K562 (cell line): ENCODE results near the gene ZBTB43. TPM values are rescaled to one million over a fixed set of nuclear protein-coding genes. Genes with fewer than 3 reads are reported as not detected.

Source experiments
- E2F8 ChIP-seq: fragments of 450-650 bp; IDR thresholded peaks from 2 replicates; pipeline ENCODE4 v1.7.1; 2018; ENCODE audit warnings: mild to moderate bottlenecking, low read depth; ENCODE audit not compliant: partially characterized antibody
- KLF10 ChIP-seq: fragments of 250-450 bp; sonication (Bioruptor Pico); IDR thresholded peaks from 2 replicates; pipeline ENCODE4 v1.6.1; 2021; ENCODE audit warnings: matching md5 sums
- MAFF ChIP-seq: IDR thresholded peaks from 2 replicates; pipeline ENCODE4 v1.6.1; 2012; ENCODE audit warnings: low read length, improper control_type of control experiment
- NCOA4 ChIP-seq: fragments of 450-650 bp; IDR thresholded peaks from 2 replicates; pipeline ENCODE4 v1.6.1; 2018; ENCODE audit warnings: mild to moderate bottlenecking; ENCODE audit not compliant: partially characterized antibody
- NEUROD1 ChIP-seq: fragments of 150-350 bp; IDR thresholded peaks from 2 replicates; pipeline ENCODE4 v1.6.1; 2014; ENCODE audit warnings: borderline replicate concordance, low read length, low read depth; ENCODE audit not compliant: partially characterized antibody
- NFRKB ChIP-seq: fragments of 450-650 bp; IDR thresholded peaks from 2 replicates; pipeline ENCODE4 v1.6.1; 2016; ENCODE audit warnings: low read depth
- PTTG1 ChIP-seq: fragments of 450-650 bp; IDR thresholded peaks from 2 replicates; pipeline ENCODE4 v1.6.1; 2016; ENCODE audit warnings: low read depth, mild to moderate bottlenecking, missing genetic modification characterization, missing compliant biosample characterization
- RBM22 ChIP-seq: fragments of 200-400 bp; formaldehyde crosslinking; IDR thresholded peaks from 2 replicates; pipeline ENCODE4 v1.6.1; 2018; ENCODE audit warnings: low read length, low read depth; ENCODE audit not compliant: poor library complexity, severe bottlenecking
- REST ChIP-seq, 2 experiments: fragments of 450-650 bp; formaldehyde crosslinking in 1 of 2; IDR thresholded peaks; 2 replicates each; pipeline versions ENCODE4 v1.4.0 to v1.6.1; 2014 to 2020; ENCODE audit warnings: mild to moderate bottlenecking in 2 of 2, borderline replicate concordance in 1 of 2, low read depth in 1 of 2
- RFX5 ChIP-seq: IDR thresholded peaks from 2 replicates; pipeline ENCODE4 v1.6.1; 2011; ENCODE audit warnings: low read depth, mild to moderate bottlenecking, improper control_type of control experiment, low read length
- SIX5 ChIP-seq, 2 experiments: IDR thresholded peaks; 2 replicates each; pipeline ENCODE4 v1.6.1; 2011; ENCODE audit warnings: low read length in 2 of 2, borderline replicate concordance in 1 of 2, low read depth in 1 of 2, mild to moderate bottlenecking in 1 of 2, moderate library complexity in 1 of 2; ENCODE audit not compliant: insufficient read depth in 1 of 2
- SMARCB1 ChIP-seq: IDR thresholded peaks from 2 replicates; pipeline ENCODE4 v1.6.1; 2011; ENCODE audit warnings: improper control_type of control experiment, low read depth; ENCODE audit not compliant: insufficient read length
- SRSF1 ChIP-seq: fragments of 200-400 bp; formaldehyde crosslinking; IDR thresholded peaks from 2 replicates; pipeline ENCODE4 v1.6.1; 2017; ENCODE audit warnings: mild to moderate bottlenecking, low read depth, low read length, moderate library complexity
- ZNF408 ChIP-seq: fragments of 250-450 bp; sonication (Bioruptor Pico); IDR thresholded peaks from 2 replicates; pipeline ENCODE4 v1.4.0; 2020; ENCODE audit warnings: low read depth, mild to moderate bottlenecking, moderate library complexity
- polyA plus RNA-seq, 8 experiments: library from polyadenylated mRNA; depleted of rRNA in 4 of 8; stranded (reverse) in 5 of 8; unstranded in 3 of 8; fragments of >200 nt; fragmentation: Nextera tagmentation in 2 of 8; fragmentation: Illumina TruSeq in 1 of 8; extraction: Ambion mirVana in 2 of 8; extraction: Trizol in 1 of 8; gene quantifications; 2 replicates each; pipeline versions ENCODE4 v1.2.1 to v1.2.3, GENCODE V29; 2011 to 2014; ENCODE audit warnings: inconsistent platforms in 1 of 8, missing spikeins in 1 of 8
- total RNA-seq, 7 experiments: library from RNA; depleted of rRNA in 6 of 7; stranded (reverse); fragments of >200 nt in 6 of 7; fragmentation: Illumina TruSeq in 2 of 7; extraction: Trizol in 2 of 7; gene quantifications; 2 replicates each; pipeline versions ENCODE4 v1.2.1 to v1.2.3, GENCODE V29; 2011 to 2021; ENCODE audit warnings: low replicate concordance in 1 of 7

ZBTB43 gene
- total and polyA plus RNA-seq, 9 of the 15 experiments (the other 6 are each of a cell fraction or from before 2014, with no cell fraction given), result 3.9 to 17.2 (median 9.1) TPM

GRCh38 chr9:126773004-126773607, 31.7 kb upstream of the ZBTB43 start (continued):
- TF ChIP-seq REST (IDR thresholded peaks at IDR 0.05; ENCODE audit: borderline replicate concordance), result peak; percentile 10; the same call in 1 of the 2 replicates
- no peak for TF ChIP-seq REST (CRISPR knock-in tag; IDR thresholded peaks at IDR 0.05; ENCODE audit: low read depth)
- no peak for TF ChIP-seq E2F8
- TF ChIP-seq MAFF, result no peak
- no peak for TF ChIP-seq SIX5 (IDR thresholded peaks at IDR 0.05; ENCODE audit: borderline replicate concordance in 1 of 2, insufficient read depth in 1 of 2, low read depth in 1 of 2, low read length in 2 of 2)
- no peak for TF ChIP-seq RBM22
- TF ChIP-seq RFX5, result no peak
- no peak for TF ChIP-seq NCOA4
- no peak for TF ChIP-seq PTTG1 (tag)
- no peak for TF ChIP-seq KLF10
- no peak for TF ChIP-seq NEUROD1
- no peak for TF ChIP-seq ZNF408
- no peak for TF ChIP-seq SMARCB1
- TF ChIP-seq NFRKB, result no peak
- no peak for TF ChIP-seq SRSF1
